ENCODE results near the gene SLC25A18.
A peak's percentile ranks its signal among the peaks of the same experiment; 100 is the strongest.

SLC25A18 gene

GRCh38 chr22:17569971-17570511, 6.7 kb downstream of the SLC25A18 start:
- peaks cover 0 to 4% (median 0%) of the 10 kb centered on the region in 5 experiments for H3K27me3 ChIP-seq (replicated peaks in 2 of 5; ENCODE audit: control insufficient read depth in 4 of 5, insufficient read depth in 5 of 5, low read length in 4 of 5)
- CTCF ChIA-PET, result interaction anchor here (0.9 to 1.5 kb wide), 2 partner anchors 12 to 15 kb away, joined by 3 to 4 read pairs; no protein-coding TSS in a partner anchor
- WGBS (ENCODE audit: insufficient coverage), result 48% methylated on average over 8 of the region's 8 CpGs
- no peak overlapping the region for H3K27ac ChIP-seq (ENCODE audit: insufficient read depth in 1 of 2, low read depth in 1 of 2, low read length in 2 of 2, poor library complexity in 1 of 2, severe bottlenecking in 2 of 2)
- no peaks in the 10 kb centered on the region for H3K36me3 ChIP-seq (ENCODE audit: control insufficient read depth in 4 of 4, insufficient read depth in 4 of 4, low read length in 3 of 4)
- no peak overlapping the region for H3K4me3 ChIP-seq (ENCODE audit: control insufficient read depth in 1 of 7, extremely low read depth in 1 of 7, insufficient read depth in 4 of 7, low read depth in 2 of 7, low read length in 6 of 7)
- POLR2A ChIA-PET, result no interaction called here
- peaks cover 0 to 4% (median 0%) of the 10 kb centered on the region in 4 experiments for H3K4me1 ChIP-seq (ENCODE audit: control extremely low read depth in 1 of 4, control insufficient read depth in 4 of 4, insufficient read depth in 4 of 4, low read length in 3 of 4)
- H3K9me3 ChIP-seq (ENCODE audit: control extremely low read depth in 1 of 5, control insufficient read depth in 4 of 5, insufficient read depth in 2 of 5, low read depth in 1 of 5, low read length in 4 of 5), result no peaks in the 10 kb centered on the region
- peak in 1 of 3 donors; percentile 12 for DNase-seq

DNA sequence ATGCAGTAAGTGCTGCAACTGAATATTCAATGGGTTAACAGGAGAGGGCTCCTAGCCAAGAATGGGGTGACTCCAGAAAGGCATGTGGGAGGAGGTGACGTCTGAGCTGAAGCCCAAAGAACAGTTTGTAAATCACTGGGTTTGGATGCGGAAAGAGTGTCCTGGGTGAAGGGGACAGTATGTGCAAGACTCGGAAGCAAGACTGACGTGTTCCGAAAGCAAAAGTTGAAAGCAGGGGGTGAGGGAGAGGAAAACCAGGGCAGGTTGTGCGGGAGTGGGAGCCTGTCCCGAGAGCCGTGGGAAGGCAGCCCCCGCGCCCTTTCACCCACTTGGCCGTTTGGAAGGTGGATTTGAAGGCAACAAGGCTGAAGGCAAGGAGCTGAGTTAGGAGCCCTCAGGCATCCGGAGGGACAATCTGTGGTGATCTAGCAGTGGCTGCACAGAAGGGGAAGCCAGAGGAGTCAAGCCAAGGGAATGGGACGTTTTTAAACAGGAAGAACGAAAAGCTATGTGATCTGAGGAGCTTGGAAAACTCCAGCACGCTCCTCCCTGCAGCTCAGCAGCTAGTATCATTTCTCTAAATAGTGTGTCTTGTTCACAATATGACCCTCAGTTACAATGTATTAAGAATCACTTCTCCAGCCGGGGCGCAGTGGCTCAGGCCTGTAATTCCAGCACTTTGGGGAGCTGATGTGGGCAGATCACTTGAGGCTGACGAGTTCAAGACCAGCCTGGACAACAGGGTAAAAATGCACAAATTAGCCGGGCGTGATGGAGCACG, 7.7 kb downstream of the SLC25A18 start:
- CTCF ChIA-PET, result interaction anchor here (1.5 kb wide), 1 partner anchor 16 kb away, joined by 3 read pairs; no protein-coding TSS in a partner anchor
- Histone ChIP-seq H3K36me3 (ENCODE audit: control insufficient read depth in 4 of 4, insufficient read depth in 4 of 4, low read length in 3 of 4) (no peaks in the 10 kb centered on the region), H3K9me3 (ENCODE audit: control extremely low read depth in 1 of 5, control insufficient read depth in 4 of 5, insufficient read depth in 2 of 5, low read depth in 1 of 5, low read length in 4 of 5) (no peaks in the 10 kb centered on the region), H3K27me3 (replicated peaks in 2 of 5; ENCODE audit: control insufficient read depth in 4 of 5, insufficient read depth in 5 of 5, low read length in 4 of 5) (peaks cover 0 to 4% (median 0%) of the 10 kb centered on the region in 5 experiments), H3K27ac (ENCODE audit: insufficient read depth in 1 of 2, low read depth in 1 of 2, low read length in 2 of 2, poor library complexity in 1 of 2, severe bottlenecking in 2 of 2) (no peak overlapping the region), H3K4me1 (ENCODE audit: control extremely low read depth in 1 of 4, control insufficient read depth in 4 of 4, insufficient read depth in 4 of 4, low read length in 3 of 4) (peaks cover 0 to 4% (median 0%) of the 10 kb centered on the region in 4 experiments), H3K4me3 (ENCODE audit: control insufficient read depth in 1 of 7, extremely low read depth in 1 of 7, insufficient read depth in 4 of 7, low read depth in 2 of 7, low read length in 6 of 7) (no peak overlapping the region)
- POLR2A ChIA-PET, result no interaction called here
- no peak for DNase-seq
- WGBS (ENCODE audit: insufficient coverage), result 86% methylated on average over 18 of the region's 21 CpGs

- 95% methylated on average over 3 of the region's 5 CpGs for WGBS (ENCODE audit: insufficient coverage)
- POLR2A ChIA-PET, result no interaction called here
- CTCF ChIA-PET, result no interaction called here
- no peaks in the 10 kb centered on the region for H3K36me3 ChIP-seq (ENCODE audit: control insufficient read depth in 4 of 4, insufficient read depth in 4 of 4, low read length in 3 of 4)
- no peaks in the 10 kb centered on the region for H3K9me3 ChIP-seq (ENCODE audit: control extremely low read depth in 1 of 5, control insufficient read depth in 4 of 5, insufficient read depth in 2 of 5, low read depth in 1 of 5, low read length in 4 of 5)
- no peak for DNase-seq
- peaks cover 0 to 4% (median 0%) of the 10 kb centered on the region in 5 experiments for H3K27me3 ChIP-seq (replicated peaks in 2 of 5; ENCODE audit: control insufficient read depth in 4 of 5, insufficient read depth in 5 of 5, low read length in 4 of 5)
- H3K4me1 ChIP-seq (ENCODE audit: control extremely low read depth in 1 of 4, control insufficient read depth in 4 of 4, insufficient read depth in 4 of 4, low read length in 3 of 4), result peaks cover 0 to under 1% (median 0%) of the 10 kb centered on the region in 4 experiments
- no peak overlapping the region for H3K4me3 ChIP-seq (ENCODE audit: control insufficient read depth in 1 of 7, extremely low read depth in 1 of 7, insufficient read depth in 4 of 7, low read depth in 2 of 7, low read length in 6 of 7)
- H3K27ac ChIP-seq (ENCODE audit: insufficient read depth in 1 of 2, low read depth in 1 of 2, low read length in 2 of 2, poor library complexity in 1 of 2, severe bottlenecking in 2 of 2), result no peak overlapping the region
Measured at GRCh38 chr22:17575151-17575550, 11.9 kb downstream of the SLC25A18 start.

- POLR2A ChIA-PET, result no interaction called here
- H3K27me3 ChIP-seq (replicated peaks in 2 of 5; ENCODE audit: control insufficient read depth in 4 of 5, insufficient read depth in 5 of 5, low read length in 4 of 5), result peaks cover 0 to 3% (median 0%) of the 10 kb centered on the region in 5 experiments
- no peaks in the 10 kb centered on the region for H3K4me1 ChIP-seq (ENCODE audit: control extremely low read depth in 1 of 4, control insufficient read depth in 4 of 4, insufficient read depth in 4 of 4, low read length in 3 of 4)
- no peaks in the 10 kb centered on the region for H3K9me3 ChIP-seq (ENCODE audit: control extremely low read depth in 1 of 5, control insufficient read depth in 4 of 5, insufficient read depth in 2 of 5, low read depth in 1 of 5, low read length in 4 of 5)
- WGBS (ENCODE audit: insufficient coverage), result 100% methylated on average over 1 of the region's 4 CpGs
- no peaks in the 10 kb centered on the region for H3K36me3 ChIP-seq (ENCODE audit: control insufficient read depth in 4 of 4, insufficient read depth in 4 of 4, low read length in 3 of 4)
- no peak overlapping the region for H3K4me3 ChIP-seq (ENCODE audit: control insufficient read depth in 1 of 7, extremely low read depth in 1 of 7, insufficient read depth in 4 of 7, low read depth in 2 of 7, low read length in 6 of 7)
- CTCF ChIA-PET, result no interaction called here
- no peak overlapping the region for H3K27ac ChIP-seq (ENCODE audit: insufficient read depth in 1 of 2, low read depth in 1 of 2, low read length in 2 of 2, poor library complexity in 1 of 2, severe bottlenecking in 2 of 2)
- DNase-seq, result no peak
Measured at GRCh38 chr22:17575681-17576080, 12.4 kb downstream of the SLC25A18 start.

DNA sequence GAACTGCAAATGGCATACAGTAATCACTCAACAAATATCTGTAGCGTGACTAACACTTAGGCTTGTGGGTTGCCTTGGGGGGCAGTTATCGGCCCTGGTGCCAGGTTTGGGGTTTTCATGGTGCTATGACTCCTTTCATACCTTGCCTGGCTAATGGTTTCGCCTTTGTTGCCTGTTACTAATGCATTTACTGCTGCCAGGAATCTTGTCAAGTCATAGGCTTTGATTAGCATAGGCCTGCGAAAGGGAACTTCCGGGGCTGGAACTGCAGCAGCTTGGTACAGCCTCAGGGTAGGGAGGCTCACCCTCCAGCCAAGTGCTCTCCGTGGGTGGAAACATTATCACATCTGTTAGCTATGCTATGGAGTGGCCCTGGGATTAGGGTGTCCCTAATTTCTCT, 13.2 kb downstream of the SLC25A18 start:
- H3K27ac ChIP-seq (ENCODE audit: insufficient read depth in 1 of 2, low read depth in 1 of 2, low read length in 2 of 2, poor library complexity in 1 of 2, severe bottlenecking in 2 of 2), result no peak overlapping the region

DNA sequence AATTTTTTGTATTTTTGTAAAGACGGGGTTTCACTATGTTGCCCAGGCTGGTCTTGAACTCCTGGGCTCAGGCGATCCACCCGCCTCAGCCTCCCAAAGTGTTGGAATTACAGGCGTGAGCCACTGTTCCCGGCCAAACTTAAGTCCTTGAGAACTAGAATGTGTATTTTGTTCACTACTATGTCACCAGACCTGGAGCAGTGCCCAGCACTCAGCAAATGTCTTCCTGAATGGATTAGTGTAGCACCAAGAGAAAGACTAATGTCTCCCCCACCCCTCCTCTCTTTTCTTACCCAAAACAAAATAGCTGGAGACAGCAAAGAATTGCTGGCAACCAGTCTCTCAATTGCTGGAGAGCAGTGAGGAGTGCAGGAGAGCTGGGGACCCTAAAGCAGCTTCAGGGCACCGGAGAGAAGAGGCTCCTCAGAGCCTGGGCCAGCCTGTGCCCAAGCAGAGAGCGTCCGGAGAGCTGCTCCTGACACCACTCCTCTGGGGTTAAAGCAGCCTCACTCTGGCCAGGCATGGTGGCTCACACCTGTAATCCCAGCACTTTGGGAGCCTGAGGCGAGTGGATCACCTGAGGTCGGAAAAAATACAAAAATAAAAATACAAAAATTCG, 14.9 kb downstream of the SLC25A18 start:
- H3K27ac ChIP-seq (ENCODE audit: insufficient read depth in 1 of 2, low read depth in 1 of 2, low read length in 2 of 2, poor library complexity in 1 of 2, severe bottlenecking in 2 of 2), result no peak overlapping the region
- peaks cover 0 to 2% (median 0%) of the 10 kb centered on the region in 5 experiments for H3K27me3 ChIP-seq (replicated peaks in 2 of 5; ENCODE audit: control insufficient read depth in 4 of 5, insufficient read depth in 5 of 5, low read length in 4 of 5)
- DNase-seq, result no peak
- H3K9me3 ChIP-seq (ENCODE audit: control extremely low read depth in 1 of 5, control insufficient read depth in 4 of 5, insufficient read depth in 2 of 5, low read depth in 1 of 5, low read length in 4 of 5), result no peaks in the 10 kb centered on the region
- ChIA-PET CTCF (interaction anchor here (1.6 to 2.4 kb wide), 2 partner anchors 12 to 13 kb away, joined by 4 to 9 read pairs; no protein-coding TSS in a partner anchor), POLR2A (no interaction called here)
- no peak overlapping the region for H3K4me3 ChIP-seq (ENCODE audit: control insufficient read depth in 1 of 7, extremely low read depth in 1 of 7, insufficient read depth in 4 of 7, low read depth in 2 of 7, low read length in 6 of 7)
- WGBS (ENCODE audit: insufficient coverage), result 92% methylated on average over 11 of the region's 11 CpGs
- no peaks in the 10 kb centered on the region for H3K36me3 ChIP-seq (ENCODE audit: control insufficient read depth in 4 of 4, insufficient read depth in 4 of 4, low read length in 3 of 4)
- H3K4me1 ChIP-seq (ENCODE audit: control extremely low read depth in 1 of 4, control insufficient read depth in 4 of 4, insufficient read depth in 4 of 4, low read length in 3 of 4), result no peaks in the 10 kb centered on the region

More for the DNA sequence above, 13.2 kb downstream of the SLC25A18 start:
- Histone ChIP-seq H3K36me3 (ENCODE audit: control insufficient read depth in 4 of 4, insufficient read depth in 4 of 4, low read length in 3 of 4) (no peaks in the 10 kb centered on the region), H3K27me3 (replicated peaks in 2 of 5; ENCODE audit: control insufficient read depth in 4 of 5, insufficient read depth in 5 of 5, low read length in 4 of 5) (peaks cover 0 to 2% (median 0%) of the 10 kb centered on the region in 5 experiments), H3K9me3 (ENCODE audit: control extremely low read depth in 1 of 5, control insufficient read depth in 4 of 5, insufficient read depth in 2 of 5, low read depth in 1 of 5, low read length in 4 of 5) (no peaks in the 10 kb centered on the region), H3K4me1 (ENCODE audit: control extremely low read depth in 1 of 4, control insufficient read depth in 4 of 4, insufficient read depth in 4 of 4, low read length in 3 of 4) (no peaks in the 10 kb centered on the region), H3K4me3 (ENCODE audit: control insufficient read depth in 1 of 7, extremely low read depth in 1 of 7, insufficient read depth in 4 of 7, low read depth in 2 of 7, low read length in 6 of 7) (no peak overlapping the region)
- POLR2A ChIA-PET, result no interaction called here
- DNase-seq, result peak in 1 of 3 donors; percentile 8
- WGBS (ENCODE audit: insufficient coverage), result 94% methylated on average over 5 of the region's 6 CpGs
- CTCF ChIA-PET, result interaction anchor here (1.1 kb wide), 1 partner anchor 21 kb away, joined by 3 read pairs; no protein-coding TSS in a partner anchor

All from common myeloid progenitor, CD34-positive (primary cell).